ENCODE data around the gene IL36RN.

Gene IL36RN
- total RNA-seq = 0 to 1.4 reads per million in 2 experiments

DNA sequence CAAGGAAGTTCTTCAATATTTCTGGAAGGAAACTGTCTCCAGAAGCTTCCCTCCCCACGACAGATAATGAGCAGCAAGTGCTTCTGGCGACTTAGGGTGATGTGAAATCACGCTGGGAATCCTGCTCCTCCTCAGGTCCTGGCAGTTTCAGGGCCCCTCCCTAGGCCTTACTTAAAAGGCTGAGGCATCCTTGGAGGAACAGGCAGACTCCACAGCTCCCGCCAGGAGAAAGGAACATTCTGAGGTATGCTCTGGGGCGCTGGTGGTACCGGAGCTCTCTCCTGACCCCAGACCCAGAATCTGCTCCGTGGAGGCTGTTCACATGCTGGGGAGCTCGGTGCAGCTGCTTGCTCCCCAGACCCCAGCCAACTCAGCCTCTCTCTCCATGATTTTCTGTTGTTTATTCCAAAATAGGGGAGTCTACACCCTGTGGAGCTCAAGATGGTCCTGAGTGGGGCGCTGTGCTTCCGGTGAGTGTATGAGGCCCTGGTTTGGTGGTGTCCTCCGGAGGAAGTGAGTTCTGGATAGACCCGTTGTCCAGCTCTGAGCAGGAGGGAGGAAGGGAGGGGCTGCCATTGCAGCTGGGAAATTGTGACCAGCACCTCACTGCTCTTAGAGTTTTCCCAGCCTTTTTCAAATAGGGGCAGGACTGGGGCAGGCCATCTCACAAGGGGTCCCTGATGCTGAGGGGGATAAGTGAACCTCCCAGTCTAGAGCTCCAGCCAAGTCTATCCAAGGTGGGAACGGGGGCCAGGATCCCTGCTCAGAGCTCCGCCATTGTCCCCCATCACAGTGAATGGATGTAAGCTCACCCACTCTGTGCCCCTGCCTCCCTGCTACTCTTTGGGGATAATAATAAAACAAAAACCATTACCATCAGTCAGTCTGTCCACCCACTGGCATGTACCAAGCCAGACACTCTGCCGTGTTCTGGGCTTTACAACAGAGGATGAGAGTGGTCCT is at the start of gene IL36RN:
Gene IL36RN (plus strand): TSS at position 201 of the 963 bp plus-strand sequence. CDS start 241 bp downstream, at position 442.
- no peak for DNase-seq (ENCODE audit: low read depth)

DNA sequence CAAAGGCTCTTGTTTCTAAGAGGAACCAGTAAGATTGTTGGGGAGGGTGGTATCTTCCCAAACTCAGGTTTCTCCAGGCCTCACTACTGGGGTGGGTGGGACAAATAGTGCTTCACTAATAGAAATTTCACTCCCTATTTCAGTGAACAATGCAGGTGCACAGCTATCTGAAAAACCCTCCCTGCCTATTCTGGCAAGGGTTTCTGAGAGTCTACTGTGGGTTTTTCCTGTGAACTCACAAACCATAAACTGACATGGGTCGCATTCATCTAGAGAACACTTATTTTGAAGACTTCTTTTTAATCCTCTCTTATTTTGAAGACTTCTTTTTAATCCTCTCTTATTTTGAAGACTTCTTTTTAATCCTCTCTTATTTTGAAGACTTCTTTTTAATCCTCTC is 49.4 kb upstream of the IL36RN start:
- DNase-seq (ENCODE audit: low read depth) = no peak

GRCh38 chr2:113010088-113010487 is 48.9 kb upstream of the IL36RN start:
- DNase-seq (ENCODE audit: low read depth) = no peak

DNA sequence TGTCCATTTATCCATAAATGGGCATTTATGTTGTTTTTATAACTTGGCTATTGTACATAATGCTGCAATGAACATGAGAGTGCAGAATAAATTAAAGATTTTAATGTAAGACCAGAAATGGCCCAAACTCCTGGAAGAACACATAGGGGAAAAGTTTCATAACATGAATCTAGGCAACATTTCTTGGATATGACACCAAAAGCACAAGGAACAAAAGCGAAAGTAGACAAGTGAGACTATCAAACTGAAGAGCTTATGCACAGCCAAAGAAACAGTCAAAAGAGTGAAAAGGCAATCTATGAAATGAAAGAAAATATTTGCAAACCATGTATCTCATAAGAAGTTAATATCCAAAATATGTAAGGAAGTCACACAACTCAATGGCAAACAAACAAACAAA is 47.9 kb upstream of the IL36RN start:
- DNase-seq (ENCODE audit: low read depth) = no peak

- no peak for DNase-seq (ENCODE audit: low read depth)
These were observed 46.3 kb upstream of the IL36RN start for GRCh38 chr2:113012436-113013335.

DNA sequence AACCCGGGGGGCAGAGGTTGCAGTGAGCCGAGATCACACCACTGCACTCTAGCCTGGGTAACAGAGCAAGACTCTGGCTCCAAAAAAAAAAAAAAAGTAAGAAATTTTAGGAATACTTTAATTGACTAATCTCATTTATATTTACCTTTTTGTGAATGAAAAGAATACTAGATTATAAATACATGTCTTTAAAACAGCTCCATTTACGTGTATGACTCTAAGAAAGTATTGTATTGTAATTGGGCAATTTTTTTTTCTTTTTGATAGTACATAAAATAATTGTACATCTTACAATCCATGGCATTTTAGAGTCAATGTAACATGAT is 45.7 kb upstream of the IL36RN start:
- no peak for DNase-seq (ENCODE audit: low read depth)

DNA sequence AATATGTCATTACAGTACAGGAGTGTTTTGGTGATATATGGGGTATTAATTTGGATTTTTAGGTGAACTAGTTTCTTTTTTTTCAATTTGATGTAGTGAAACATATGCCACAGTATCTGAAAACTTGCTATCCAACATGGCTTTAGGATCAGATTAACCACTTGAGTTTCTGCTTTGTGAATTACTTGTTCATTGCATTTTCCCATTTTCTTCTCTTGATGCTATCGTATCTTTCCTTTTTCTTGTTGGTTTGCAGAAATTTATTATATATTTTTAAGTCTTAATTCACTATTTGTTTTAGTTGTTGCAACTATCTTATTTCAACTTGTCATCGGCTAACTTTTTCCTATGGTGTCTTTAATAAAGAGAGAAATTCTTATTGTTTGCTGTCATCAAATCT is 44.9 kb upstream of the IL36RN start:
- DNase-seq (ENCODE audit: low read depth) = no peak

GRCh38 chr2:113015042-113015441 is 44.0 kb upstream of the IL36RN start:
- DNase-seq (ENCODE audit: low read depth) = no peak

- no peak for DNase-seq (ENCODE audit: low read depth)
These were observed 43.3 kb upstream of the IL36RN start for GRCh38 chr2:113015655-113016054.

- no peak for DNase-seq (ENCODE audit: low read depth)
These were observed 40.5 kb upstream of the IL36RN start for GRCh38 chr2:113018509-113018908.

- DNase-seq (ENCODE audit: low read depth) = no peak
These were observed 37.7 kb upstream of the IL36RN start for GRCh38 chr2:113021312-113021711.

DNA sequence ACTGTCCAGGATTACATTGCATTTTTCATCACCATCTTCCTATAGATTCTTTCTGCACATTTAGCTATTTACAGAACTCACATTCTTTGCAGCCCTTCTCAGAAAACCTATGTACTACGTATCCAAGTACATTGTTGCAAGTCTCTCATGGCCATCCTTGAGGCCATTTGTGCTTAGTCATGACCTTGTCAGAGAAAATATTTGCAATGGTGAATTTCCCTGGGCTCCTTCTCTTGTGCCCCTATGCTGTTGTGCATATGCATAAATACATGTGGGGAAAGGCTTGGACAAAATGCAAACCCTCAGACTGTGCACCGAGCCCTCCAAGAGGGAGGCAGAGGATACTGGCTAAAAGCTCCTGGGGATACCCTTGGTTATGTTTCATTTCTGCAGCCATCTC is 34.2 kb upstream of the IL36RN start:
- DNase-seq (ENCODE audit: low read depth) = no peak

- no peak for DNase-seq (ENCODE audit: low read depth)
These were observed 33.3 kb upstream of the IL36RN start for GRCh38 chr2:113025737-113026136.

DNA sequence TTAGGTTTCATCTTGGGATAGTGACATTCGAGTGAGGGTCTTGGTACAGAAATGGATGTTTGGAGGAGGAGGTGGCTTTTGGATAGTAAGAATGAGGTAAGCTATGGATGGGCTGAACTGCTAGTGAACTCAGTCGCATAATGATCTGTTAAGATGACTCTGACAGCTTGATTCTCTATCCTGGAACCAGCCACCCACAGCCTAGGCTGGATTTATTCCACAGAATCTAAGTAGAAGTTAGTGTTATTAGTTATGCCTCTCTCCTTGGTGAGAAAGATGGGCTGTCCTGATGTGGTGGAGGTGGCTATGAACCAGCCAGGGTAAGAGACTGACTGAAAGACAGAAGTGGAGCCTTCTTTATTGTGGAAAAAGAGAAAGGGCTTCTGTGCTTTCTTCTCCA is 31.3 kb upstream of the IL36RN start:
- DNase-seq (ENCODE audit: low read depth) = no peak

DNA sequence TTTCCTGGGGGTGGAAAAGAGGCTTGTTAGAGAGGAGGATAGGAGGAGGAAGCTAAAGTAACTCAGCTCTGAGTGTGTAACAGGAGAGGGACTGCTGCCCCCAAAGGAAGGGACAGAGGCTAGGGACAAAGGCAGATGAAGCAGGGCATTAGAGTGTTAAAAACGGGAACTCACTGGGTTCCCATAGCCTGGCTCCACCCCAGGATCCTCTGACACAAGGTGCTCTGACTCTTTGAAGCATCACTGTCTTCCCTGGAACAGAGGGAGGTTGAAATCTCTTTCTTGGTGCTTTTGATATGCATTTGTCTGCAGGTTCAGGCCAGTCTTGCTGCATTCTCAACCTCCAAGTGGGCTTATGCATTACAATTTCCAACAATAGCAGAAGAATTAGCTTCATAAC is 30.9 kb upstream of the IL36RN start:
- no peak for DNase-seq (ENCODE audit: low read depth)

DNA sequence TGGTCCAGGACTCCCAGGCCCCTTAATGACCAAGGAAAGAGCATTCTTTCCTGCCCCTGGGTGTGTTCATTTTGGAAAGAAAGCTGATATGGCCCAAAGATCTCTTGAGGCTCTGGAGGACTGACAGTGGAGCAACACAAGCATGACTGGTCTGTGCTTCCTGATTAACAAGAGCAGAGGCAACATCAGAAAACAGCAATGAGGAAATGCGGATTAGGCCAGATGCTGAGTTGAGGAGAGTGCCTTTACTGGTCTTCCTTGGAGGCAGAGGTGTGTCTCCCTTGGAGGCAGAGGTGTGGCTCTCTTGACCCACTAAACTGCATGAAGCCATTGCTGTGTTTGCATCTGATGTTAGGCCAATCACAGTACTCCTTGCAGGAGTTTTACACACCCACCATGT is 26.3 kb upstream of the IL36RN start:
- no peak for DNase-seq (ENCODE audit: low read depth)

DNA sequence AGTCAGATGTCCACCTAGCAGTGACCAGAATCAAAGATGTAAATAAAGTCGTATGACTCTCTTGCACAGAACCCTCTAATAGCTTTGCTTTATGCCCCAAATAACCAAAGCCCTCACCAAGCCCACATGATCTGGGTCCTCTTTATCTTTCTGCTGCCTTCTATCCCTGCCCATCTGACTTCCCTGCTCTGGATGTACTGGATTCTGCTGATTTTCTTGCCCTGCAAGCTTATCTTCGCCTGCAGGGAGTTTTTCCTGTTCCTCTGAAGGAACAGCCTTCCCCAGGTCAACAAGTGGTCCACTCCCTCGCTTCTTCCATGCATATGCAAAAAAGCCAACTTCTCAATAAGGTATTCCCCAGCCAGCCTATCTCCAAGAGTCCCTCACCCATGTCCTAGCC is 25.0 kb upstream of the IL36RN start:
- DNase-seq (ENCODE audit: low read depth) = no peak

GRCh38 chr2:113036763-113037162 is 22.2 kb upstream of the IL36RN start:
- no peak for DNase-seq (ENCODE audit: low read depth)

DNA sequence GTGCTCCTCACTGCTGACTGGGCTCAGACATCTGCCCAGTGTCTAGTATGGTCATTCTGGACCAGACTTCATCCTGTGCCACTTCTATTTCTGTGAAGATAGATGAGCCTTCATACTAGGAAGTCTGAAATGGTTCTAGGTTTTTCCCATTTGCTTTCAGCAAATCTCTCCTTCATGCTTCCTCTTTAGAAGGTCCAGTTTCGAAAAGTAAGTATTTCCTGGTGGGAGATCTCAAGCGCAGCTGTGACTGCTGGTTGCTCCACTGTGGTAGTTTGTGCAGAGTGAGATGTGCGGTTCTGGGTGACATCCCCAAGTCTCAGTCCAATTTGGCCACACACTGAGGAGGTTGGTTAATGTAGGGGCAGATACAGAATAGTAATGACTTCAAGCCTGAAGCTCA is 20.7 kb upstream of the IL36RN start:
- DNase-seq (ENCODE audit: low read depth) = no peak

- DNase-seq (ENCODE audit: low read depth) = no peak
These were observed 19.8 kb upstream of the IL36RN start for GRCh38 chr2:113039158-113039557.

GRCh38 chr2:113039719-113040118 is 19.3 kb upstream of the IL36RN start:
- DNase-seq (ENCODE audit: low read depth) = no peak

DNA sequence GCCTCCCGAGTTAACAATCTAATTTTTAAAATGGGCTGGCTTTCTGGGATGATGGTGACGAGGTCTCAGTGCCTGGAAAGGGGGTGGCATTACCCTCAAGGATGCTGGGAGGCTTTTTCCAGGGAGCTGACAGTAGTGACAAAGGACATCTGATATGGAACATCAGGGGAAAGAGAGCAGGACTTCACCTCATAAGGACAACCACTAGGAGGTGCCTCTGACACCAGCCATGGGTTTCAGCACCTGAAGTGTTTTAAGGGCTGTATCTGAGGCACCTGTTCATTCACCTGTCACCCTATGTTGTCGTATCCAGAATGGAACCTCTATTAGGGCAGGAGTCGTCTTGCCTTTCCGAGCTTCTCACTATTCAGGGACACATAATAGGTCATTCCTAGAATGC is 17.1 kb upstream of the IL36RN start:
- no peak for DNase-seq (ENCODE audit: low read depth)

DNA sequence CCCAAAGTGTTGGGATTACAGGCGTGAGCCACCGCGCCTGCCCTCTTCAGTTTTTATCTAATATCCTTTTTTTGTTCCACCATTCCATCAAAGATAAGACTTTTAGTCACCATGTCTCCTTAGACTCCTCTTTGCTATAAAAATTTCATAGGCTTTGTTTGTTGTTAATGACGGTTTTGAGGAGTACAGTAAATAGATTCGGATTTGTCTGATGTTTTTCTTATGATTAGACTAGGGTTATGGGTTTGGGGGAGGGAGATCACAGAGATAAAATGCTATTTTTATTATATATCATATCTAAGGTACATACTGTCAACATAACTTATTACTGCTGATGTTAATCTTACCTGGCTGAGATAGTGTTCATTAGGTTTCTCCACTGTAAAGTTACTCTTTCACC is 12.5 kb upstream of the IL36RN start:
- DNase-seq (ENCODE audit: low read depth) = no peak
